PFSK-1 (cell line): ENCODE data around the gene PTBP1.
A peak's percentile ranks its signal among the peaks of the same experiment; 100 is the strongest.

Experiments
- FOXP2 ChIP-seq: optimal IDR thresholded peaks from 2 replicates; pipeline ENCODE3; 2011; ENCODE audit warnings: borderline replicate concordance, control low read depth, inconsistent platforms; ENCODE audit not compliant: insufficient read depth; ENCODE audit errors: extremely low read length, extremely low read depth
- POLR2AphosphoS5 ChIP-seq: IDR thresholded peaks from 2 replicates; pipeline ENCODE4 v1.6.1; 2012; ENCODE audit warnings: low read depth, mild to moderate bottlenecking, control low read depth, low read length, moderate library complexity
- SIN3A ChIP-seq: IDR thresholded peaks from 2 replicates; pipeline ENCODE4 v1.6.1; 2012; ENCODE audit warnings: mild to moderate bottlenecking, low read length, moderate library complexity, borderline replicate concordance; ENCODE audit not compliant: insufficient read depth
- TAF1 ChIP-seq: IDR thresholded peaks from 2 replicates; pipeline ENCODE4 v1.6.1; 2012; ENCODE audit warnings: low read length, control low read depth, borderline replicate concordance; ENCODE audit not compliant: insufficient read depth
- TF ChIP-seq, protein P1 (sequence below), 2 experiments: IDR thresholded peaks; 2 replicates each; pipeline versions ENCODE4 v1.6.1 to v1.8.0; 2011 to 2012; ENCODE audit warnings: low read depth in 2 of 2, low read length in 2 of 2, control low read depth in 1 of 2, inconsistent platforms in 1 of 2, mild to moderate bottlenecking in 1 of 2, moderate library complexity in 1 of 2; ENCODE audit not compliant: insufficient read depth in 1 of 2

PTBP1 gene

DNA sequence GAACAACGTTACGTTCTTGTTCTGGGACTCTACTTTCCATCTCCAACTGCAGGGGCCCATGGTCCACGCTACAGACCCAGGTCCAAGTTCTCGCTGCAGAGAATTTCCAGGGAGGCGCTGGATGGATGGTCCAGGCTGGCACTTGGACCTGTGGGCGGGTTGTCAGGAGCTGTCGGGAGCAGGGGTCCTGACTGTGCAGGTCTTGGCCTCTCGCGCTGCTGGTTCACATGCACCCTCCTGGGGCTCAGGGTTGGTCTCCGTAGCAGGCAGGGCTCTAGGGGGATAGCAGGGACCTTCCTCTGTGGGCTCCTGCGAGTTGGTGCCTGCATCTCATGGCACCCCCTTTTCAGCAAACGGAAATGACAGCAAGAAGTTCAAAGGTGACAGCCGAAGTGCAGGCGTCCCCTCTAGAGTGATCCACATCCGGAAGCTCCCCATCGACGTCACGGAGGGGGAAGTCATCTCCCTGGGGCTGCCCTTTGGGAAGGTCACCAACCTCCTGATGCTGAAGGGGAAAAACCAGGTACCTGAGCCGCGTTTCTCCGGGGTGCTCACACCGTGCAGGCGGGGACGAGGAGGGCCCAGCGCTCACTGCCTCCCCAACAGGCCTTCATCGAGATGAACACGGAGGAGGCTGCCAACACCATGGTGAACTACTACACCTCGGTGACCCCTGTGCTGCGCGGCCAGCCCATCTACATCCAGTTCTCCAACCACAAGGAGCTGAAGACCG is 6.6 kb downstream of the PTBP1 start:
- TF ChIP-seq FOXP2 (no peak), TAF1 (no peak), SIN3A (no peak), POLR2AphosphoS5 (no peak)
- TF ChIP-seq, protein P1, sequence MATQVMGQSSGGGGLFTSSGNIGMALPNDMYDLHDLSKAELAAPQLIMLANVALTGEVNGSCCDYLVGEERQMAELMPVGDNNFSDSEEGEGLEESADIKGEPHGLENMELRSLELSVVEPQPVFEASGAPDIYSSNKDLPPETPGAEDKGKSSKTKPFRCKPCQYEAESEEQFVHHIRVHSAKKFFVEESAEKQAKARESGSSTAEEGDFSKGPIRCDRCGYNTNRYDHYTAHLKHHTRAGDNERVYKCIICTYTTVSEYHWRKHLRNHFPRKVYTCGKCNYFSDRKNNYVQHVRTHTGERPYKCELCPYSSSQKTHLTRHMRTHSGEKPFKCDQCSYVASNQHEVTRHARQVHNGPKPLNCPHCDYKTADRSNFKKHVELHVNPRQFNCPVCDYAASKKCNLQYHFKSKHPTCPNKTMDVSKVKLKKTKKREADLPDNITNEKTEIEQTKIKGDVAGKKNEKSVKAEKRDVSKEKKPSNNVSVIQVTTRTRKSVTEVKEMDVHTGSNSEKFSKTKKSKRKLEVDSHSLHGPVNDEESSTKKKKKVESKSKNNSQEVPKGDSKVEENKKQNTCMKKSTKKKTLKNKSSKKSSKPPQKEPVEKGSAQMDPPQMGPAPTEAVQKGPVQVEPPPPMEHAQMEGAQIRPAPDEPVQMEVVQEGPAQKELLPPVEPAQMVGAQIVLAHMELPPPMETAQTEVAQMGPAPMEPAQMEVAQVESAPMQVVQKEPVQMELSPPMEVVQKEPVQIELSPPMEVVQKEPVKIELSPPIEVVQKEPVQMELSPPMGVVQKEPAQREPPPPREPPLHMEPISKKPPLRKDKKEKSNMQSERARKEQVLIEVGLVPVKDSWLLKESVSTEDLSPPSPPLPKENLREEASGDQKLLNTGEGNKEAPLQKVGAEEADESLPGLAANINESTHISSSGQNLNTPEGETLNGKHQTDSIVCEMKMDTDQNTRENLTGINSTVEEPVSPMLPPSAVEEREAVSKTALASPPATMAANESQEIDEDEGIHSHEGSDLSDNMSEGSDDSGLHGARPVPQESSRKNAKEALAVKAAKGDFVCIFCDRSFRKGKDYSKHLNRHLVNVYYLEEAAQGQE (IDR thresholded peaks at IDR 0.05; ENCODE audit: insufficient read depth in 1 of 2, low read depth in 2 of 2, low read length in 2 of 2) = no peak

DNA sequence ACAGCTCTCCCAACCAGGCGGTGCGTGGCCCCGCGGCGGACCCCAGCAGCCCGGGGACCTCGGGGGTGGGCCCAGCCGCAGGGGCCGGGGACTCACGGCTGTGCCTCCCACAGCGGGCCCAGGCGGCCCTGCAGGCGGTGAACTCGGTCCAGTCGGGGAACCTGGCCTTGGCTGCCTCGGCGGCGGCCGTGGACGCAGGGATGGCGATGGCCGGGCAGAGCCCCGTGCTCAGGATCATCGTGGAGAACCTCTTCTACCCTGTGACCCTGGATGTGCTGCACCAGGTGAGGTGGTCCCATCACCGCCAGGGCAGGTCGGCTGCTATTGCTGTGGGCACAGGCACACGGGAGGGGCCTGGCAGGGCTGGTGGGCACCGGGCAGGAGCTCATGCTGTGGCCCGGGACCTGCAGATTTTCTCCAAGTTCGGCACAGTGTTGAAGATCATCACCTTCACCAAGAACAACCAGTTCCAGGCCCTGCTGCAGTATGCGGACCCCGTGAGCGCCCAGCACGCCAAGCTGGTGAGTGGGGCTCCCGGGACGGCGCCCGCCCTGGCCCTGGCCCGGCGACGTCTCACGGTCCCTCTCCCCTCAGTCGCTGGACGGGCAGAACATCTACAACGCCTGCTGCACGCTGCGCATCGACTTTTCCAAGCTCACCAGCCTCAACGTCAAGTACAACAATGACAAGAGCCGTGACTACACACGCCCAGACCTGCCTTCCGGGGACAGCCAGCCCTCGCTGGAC is 7.3 kb downstream of the PTBP1 start:
- TF ChIP-seq, protein P1 (IDR thresholded peaks at IDR 0.05; ENCODE audit: insufficient read depth in 1 of 2, low read depth in 2 of 2, low read length in 2 of 2) = no peak
- TF ChIP-seq FOXP2 (no peak), TAF1 (no peak), SIN3A (no peak), POLR2AphosphoS5 (no peak)

DNA sequence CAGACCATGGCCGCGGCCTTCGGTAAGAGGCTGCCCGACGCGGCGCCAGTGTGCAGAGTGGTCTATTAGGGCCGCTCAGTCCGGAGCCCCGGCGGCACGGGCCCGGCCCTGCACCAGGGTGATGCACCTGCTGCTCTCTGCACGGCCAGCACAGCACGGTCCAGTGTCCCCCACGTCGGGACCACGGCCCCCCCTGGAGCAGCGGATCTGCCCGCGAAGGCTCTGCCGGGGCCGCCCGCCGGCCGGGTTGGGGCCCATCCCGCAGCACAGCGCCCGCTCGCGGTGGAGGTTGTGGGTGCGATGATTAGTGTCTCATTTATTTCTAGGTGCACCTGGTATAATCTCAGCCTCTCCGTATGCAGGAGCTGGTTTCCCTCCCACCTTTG is 7.9 kb downstream of the PTBP1 start:
- no peak for TF ChIP-seq SIN3A
- TF ChIP-seq POLR2AphosphoS5 = peak; percentile 43; the same call in 1 of the 2 replicates

DNA sequence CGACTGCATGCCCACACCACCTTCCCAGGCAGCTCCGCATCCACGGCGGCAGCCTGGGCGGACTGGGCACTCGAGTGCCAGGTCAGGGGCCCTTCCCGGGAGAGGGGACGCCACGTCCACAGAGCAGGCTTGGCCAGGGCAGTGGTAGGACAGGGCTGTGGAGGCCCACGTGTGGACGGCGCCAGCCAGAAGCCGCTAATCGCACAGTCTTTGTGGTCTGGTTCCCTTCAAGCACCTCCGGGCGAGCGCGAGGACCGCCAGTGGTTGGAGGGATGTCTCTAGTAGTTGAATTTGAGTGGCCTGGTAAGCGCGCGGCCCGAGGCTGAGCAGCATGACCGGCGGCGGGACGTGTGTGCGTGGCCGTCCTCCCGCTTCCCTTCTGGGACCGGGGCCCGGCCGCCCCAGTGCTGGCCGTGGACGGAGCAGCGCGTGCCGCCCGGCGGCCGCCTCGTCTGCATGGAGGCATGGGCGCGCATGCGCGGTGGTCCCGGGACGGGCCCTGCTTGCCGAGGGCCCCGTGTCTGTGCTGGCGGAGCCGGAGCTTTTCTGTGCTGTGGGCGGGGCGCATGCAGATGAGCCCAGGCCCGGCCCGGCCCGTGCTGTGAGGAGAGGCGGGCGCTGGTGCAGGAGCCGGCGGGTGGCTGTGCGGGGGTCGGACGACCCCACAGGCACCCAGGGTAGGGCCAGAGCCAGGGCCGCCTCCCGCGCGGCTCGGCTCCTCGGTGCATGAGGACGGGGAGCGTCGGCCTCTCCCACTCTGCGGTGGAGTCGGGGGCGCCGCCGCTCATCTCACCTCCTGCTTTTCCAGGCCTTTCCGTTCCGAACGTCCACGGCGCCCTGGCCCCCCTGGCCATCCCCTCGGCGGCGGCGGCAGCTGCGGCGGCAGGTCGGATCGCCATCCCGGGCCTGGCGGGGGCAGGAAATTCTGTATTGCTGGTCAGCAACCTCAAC is 8.6 kb downstream of the PTBP1 start:
- TF ChIP-seq SIN3A = no peak
- no peak for TF ChIP-seq FOXP2
- no peak for TF ChIP-seq POLR2AphosphoS5
- no peak for TF ChIP-seq TAF1
- TF ChIP-seq, protein P1 (IDR thresholded peaks at IDR 0.05; ENCODE audit: insufficient read depth in 1 of 2, low read depth in 2 of 2, low read length in 2 of 2) = no peak

DNA sequence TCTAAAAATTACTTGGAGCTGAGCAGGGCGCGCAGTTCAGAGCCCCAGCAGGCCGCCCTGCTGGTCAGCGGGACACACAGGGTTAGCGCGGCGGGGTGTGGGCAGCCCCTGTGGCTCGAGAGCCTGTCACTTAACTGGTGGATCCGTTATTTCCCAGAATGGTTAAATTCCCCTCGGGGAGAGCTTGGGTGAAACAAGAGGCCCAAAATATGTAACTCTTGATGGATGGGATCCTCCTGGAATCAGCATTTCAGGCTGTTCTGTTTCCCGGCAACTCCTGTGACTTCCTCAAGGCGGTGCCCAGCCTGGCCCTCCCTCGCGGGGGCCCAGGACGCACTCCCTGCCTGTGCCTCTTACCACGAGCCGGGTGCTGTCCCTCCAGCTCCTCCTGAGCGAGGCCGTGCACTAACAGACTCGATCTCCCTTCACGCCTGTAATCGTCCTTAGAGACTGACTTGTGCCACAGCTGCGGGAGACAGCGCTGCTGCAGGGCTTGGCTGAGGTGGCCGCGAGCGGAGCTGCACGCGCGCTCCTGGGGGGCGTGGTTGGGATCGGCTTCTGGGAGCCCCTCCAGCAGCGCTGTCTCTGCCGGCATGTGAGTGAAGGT is 9.7 kb downstream of the PTBP1 start:
- TF ChIP-seq, protein P1 (IDR thresholded peaks at IDR 0.05; ENCODE audit: insufficient read depth in 1 of 2, low read depth in 2 of 2, low read length in 2 of 2) = no peak
- TF ChIP-seq SIN3A (no peak), POLR2AphosphoS5 (peak; percentile 32; the same call in 1 of the 2 replicates), FOXP2 (no peak), TAF1 (no peak)
